HG03196 (cell line): ENCODE data around the gene SLC12A6.
"Not testable (repeated sequence)": the region's sequence is repeated elsewhere in the genome, so short reads cannot be mapped to it uniquely, and the experiment has no call there.

Source experiments
- ATAC-seq: cut with Tn5 transposase; IDR thresholded peaks from one replicate; pipeline ENCODE4 v1.9.1; 2021; ENCODE audit not compliant: unreplicated experiment

The SLC12A6 gene

GRCh38 chr15:34358367-34358766, 20.8 kb upstream of the SLC12A6 start:
- no peak for ATAC-seq

GRCh38 chr15:34357653-34358052, 20.1 kb upstream of the SLC12A6 start:
- no peak for ATAC-seq

- no peak for ATAC-seq
These were observed 17.7 kb upstream of the SLC12A6 start for GRCh38 chr15:34355241-34355640.

GRCh38 chr15:34354286-34354685, 16.7 kb upstream of the SLC12A6 start:
- no peak for ATAC-seq

- no peak for ATAC-seq
These were observed 16.0 kb upstream of the SLC12A6 start for GRCh38 chr15:34353627-34354026.

GRCh38 chr15:34352996-34353395, 15.4 kb upstream of the SLC12A6 start:
- not testable (repeated sequence) for ATAC-seq

GRCh38 chr15:34349769-34350168, 12.2 kb upstream of the SLC12A6 start:
- ATAC-seq = no peak

GRCh38 chr15:34348735-34349300, 11.2 kb upstream of the SLC12A6 start:
- ATAC-seq = no peak

- no peak for ATAC-seq
These were observed 10.5 kb upstream of the SLC12A6 start for GRCh38 chr15:34347951-34348638.

GRCh38 chr15:34342737-34343575, 5.4 kb upstream of the SLC12A6 start, which contains the start of the genes NOP10 and NUTM1:
Gene NOP10 (minus strand): TSS chr15:34343136. CDS start chr15:34343073, 63 bp downstream.
Gene NUTM1 (plus strand): TSS chr15:34343315. CDS start chr15:34343697, 382 bp downstream.
- ATAC-seq = peak; percentile 85

GRCh38 chr15:34342213-34342736, 4.7 kb upstream of the SLC12A6 start:
- ATAC-seq = not testable (repeated sequence)

- ATAC-seq = no peak
These were observed 4.0 kb upstream of the SLC12A6 start for GRCh38 chr15:34341381-34342212.

- ATAC-seq = no peak
These were observed 2.4 kb upstream of the SLC12A6 start for GRCh38 chr15:34339946-34340345.

GRCh38 chr15:34338347-34338746, 766 bp upstream of the SLC12A6 start:
- no peak for ATAC-seq

- peak; percentile 5 for ATAC-seq
These were observed 507 bp downstream of the SLC12A6 start for GRCh38 chr15:34336991-34337556.

GRCh38 chr15:34336231-34336990, 1.2 kb downstream of the SLC12A6 start:
- no peak for ATAC-seq

GRCh38 chr15:34335176-34336032, 2.2 kb downstream of the SLC12A6 start:
- ATAC-seq = no peak

- ATAC-seq = no peak
These were observed 2.9 kb downstream of the SLC12A6 start for GRCh38 chr15:34334672-34335071.
